ENCODE data around the gene LEKR1.

DNA sequence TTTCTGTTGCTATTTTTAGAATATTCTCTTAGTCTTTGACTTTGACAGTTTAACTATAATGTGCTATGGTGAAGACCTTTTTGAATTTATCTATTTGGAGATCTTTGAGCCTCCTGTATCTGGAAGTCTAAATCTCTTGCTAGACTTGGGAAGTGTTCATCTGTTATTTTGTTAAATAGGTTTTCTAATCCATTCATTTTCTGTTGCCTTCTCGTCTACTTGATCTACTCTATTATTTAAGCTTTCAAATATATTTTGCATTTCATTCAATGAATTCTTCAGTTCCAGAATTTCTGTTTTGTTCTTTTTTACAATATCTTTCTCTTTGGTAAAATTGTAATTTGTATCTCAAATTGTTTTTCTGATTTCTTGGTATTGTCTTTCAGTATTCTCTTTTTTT is 47.8 kb downstream of the LEKR1 start:
- no peak for TF ChIP-seq POLR2A (IDR thresholded peaks at IDR 0.05)
- TF ChIP-seq, protein P1, sequence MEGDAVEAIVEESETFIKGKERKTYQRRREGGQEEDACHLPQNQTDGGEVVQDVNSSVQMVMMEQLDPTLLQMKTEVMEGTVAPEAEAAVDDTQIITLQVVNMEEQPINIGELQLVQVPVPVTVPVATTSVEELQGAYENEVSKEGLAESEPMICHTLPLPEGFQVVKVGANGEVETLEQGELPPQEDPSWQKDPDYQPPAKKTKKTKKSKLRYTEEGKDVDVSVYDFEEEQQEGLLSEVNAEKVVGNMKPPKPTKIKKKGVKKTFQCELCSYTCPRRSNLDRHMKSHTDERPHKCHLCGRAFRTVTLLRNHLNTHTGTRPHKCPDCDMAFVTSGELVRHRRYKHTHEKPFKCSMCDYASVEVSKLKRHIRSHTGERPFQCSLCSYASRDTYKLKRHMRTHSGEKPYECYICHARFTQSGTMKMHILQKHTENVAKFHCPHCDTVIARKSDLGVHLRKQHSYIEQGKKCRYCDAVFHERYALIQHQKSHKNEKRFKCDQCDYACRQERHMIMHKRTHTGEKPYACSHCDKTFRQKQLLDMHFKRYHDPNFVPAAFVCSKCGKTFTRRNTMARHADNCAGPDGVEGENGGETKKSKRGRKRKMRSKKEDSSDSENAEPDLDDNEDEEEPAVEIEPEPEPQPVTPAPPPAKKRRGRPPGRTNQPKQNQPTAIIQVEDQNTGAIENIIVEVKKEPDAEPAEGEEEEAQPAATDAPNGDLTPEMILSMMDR (IDR thresholded peaks at IDR 0.05) = no peak
